HuH-7.5 (cell line): ENCODE data around the gene SCYL1.
"Not testable (repeated sequence)": the region's sequence is repeated elsewhere in the genome, so short reads cannot be mapped to it uniquely, and the experiment has no call there.

Experiments
- DNase-seq: peaks from one replicate; pipeline ENCODE4 v3.0.0; 2011; ENCODE audit warnings: low spot score

The SCYL1 gene

GRCh38 chr11:65506290-65506771, 18.6 kb upstream of the SCYL1 start:
- DNase-seq, result no peak

DNA sequence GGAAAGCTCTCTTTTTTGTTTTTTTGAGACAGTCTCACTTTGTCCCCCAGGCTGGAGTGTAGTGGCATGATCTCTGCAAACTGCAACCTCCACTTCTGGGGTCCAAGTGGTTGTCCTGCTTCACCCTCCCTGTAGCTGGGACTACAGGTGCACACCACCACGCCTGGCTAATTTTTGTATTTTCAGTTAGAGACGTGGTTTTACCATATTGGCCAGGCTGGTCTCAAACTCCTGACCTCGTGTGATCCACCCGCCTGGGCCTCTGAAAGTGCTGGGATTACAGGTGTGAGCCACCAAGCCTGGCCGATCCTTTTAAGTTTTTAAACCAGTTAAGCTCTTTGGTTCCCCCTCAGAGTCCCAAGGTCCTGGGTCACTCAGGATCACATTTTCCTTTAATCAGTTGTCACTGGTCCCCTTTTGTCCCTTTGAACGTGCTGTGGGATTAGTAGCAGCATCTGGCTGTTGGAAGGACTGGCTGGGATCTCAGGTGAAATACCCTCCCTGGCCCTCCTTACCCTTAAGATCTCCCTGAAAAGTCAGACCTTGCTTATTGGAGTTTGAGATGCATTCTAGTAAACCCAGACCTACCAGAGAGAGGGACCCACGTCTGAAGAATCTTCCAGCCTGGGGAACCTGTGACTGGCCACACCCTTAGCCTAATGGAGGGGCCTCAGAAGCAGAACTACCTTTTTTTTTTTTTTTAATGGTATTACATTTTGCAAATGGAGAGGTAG, 17.9 kb upstream of the SCYL1 start:
- DNase-seq, result no peak

DNA sequence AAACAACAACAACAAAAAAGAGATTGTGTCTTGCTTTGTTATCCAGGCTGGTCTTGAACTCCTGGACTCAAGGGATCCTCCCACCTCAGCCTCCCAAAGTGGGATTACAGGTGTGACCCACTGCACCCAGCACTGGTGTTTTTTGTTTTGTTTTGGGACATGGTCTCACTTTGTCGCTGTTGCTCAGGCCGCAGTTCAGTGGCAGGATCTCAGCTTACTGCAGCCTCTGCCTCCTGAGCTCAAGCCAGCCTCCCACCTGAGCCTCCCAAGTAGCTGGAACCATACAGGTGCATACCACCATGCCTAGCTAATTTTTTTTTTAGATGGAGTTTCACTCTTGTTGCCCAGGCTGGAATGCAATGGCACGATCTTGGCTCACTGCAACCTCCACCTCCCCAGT, 12.6 kb upstream of the SCYL1 start:
- DNase-seq, result not testable (repeated sequence)

DNA sequence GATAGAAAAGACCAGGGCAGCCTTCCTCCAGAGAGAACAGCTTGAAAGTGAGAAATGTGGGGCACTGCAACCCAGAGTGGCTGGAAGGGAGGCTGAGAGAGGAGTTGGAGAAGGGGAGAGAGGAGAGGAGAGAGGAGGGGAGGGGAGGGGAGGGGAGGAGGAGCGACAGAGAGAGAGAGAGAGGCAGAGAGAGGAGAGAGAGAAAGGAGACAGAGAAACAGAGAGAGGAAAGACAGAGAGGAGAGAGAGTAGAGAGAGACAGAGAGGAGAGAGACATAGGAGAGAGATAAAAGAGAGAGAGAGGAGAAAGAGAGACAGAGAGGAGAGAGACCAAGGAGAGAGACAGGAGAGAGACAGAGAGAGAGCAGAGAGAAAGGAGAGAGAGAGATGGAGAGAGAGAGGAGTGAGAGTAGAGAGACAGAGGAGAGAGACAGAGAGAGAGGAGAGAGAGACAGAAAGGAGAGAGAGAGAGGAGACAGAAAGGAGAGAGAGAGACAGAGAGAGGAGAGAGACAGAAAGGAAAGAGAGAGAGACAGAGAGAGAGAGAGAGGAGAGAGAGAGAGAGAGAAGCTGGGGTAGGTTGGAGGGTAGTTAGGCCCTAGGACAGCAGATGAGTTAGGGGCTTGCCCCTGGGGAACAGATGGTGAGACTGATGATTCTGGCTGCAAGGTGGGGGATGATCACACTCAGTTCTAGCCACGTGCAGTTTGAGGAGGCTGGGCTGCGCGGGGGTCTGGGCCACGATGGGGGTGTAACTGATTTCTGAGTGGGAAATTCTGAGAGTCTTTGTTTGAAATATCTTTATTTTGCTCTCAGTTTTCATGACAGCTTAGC, 8.5 kb upstream of the SCYL1 start:
- no peak for DNase-seq

DNA sequence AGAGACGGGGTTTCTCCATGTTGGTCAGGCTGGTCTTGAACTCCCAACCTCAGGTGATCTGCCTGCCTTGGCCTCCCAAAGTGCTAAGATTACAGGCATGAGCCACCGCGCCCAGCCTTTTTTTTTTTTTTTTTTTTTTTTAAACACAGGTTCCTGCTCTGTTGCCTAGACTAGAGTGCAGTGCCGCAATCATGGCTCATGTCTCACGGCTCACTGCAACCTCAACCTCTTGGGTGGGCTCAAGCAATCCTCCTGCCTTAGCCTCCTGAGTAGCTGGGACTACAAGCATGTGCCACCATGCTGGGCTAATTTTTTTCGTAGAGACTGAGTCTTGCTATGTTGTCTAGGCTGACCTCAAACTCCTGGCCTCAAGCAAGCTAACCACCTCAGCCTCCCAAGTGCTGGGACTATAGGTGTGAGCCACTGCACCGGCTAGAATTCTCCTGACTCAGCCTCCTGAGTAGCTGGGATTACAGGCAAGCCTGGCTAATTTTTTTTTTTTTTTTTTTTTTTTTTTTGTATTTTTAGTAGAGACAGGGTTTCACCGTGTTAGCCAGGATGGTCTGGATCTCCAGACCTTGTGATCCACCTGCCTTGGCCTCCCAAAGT, 5.8 kb upstream of the SCYL1 start:
- not testable (repeated sequence) for DNase-seq

DNA sequence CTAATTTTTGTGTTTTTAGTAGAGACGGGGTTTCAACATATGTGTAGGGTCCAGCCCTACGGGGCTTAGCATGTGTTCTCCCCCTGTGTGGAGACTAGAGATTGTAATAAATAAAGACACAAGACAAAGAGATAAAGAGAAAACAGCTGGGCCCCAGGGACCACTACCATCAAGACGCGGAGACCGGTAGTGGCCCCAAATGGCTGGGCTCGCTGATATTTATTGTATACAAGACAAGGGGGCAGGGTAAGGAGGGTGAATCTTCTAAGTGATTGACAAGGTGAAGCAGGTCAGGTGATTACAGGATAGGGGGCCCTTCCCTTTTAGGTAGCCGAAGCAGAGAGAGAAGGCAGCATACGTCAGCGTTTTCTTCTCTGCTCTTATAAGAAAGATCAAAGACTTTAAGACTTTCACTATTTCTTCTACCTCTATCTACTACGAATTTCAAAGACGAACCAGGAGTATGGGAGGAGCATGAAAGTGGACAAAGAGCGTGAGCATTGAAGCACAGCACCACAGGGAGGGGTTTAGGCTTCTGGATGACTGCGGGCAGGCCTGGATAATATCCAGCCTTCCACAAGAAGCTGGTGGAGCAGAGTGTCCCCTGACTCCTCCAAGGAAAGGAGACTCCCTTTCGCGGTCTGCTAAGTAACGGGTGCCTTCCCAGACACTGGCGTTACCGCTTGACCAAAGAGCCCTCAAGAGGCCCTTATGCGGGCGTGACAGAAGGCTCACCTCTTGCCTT, 2.9 kb upstream of the SCYL1 start:
- DNase-seq, result not testable (repeated sequence)

DNA sequence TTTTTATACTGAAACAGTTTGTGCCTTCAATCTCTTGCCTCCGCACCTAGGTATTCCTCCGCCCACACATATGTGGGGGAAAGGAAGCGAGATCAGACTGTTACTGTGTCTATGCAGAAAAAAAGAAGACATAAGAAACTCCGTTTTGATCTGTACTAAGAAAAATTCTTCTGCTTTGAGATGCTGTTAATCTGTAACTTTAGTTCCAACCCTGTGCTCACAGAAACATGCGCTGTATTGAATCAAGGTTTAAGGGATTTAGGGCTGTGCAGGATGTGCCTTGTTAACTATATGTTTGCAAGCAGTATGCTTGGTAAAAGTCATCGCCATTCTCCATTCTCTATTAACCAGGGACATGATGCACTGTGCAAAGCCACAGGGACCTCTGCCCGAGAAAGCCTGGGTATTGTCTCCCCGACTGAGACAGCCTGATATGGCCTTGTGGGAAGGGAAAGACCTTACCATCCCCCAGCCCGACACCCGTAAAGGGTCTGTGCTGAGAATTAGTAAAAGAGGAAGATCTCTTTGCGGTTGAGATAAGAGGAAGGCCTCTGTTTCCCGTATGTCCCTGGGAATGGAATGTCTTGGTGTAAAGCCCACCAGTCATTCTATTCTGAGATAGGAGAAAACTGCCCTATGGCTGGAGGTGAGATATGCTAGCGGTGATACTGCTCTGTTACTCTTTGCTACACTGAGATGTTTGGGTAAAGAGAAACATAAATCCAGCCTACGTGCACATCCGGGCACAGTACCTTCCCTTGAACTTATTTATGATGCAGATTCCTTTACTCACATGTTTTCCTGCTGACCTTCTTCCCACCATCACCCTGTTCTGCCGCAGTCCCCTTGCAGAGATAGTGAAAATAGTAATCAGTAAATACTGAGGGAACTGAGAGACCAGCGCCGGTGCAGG, 1.9 kb upstream of the SCYL1 start:
- DNase-seq, result not testable (repeated sequence)

DNA sequence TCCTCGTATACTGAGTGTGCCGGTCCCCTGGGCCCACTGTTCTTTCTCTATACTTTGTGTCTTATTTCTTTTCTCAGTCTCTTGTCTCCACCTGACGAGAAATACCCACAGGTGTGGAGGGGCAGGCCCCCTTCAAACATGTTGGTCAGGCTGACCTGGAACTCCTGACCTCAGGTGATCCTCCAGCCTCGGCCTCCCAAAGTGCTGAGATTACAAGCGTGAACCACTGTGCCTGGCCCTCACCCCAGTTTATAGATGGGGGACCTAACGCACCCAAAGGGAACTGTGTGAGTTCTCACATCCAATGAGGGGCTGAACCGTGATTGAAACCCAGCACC, 1.3 kb upstream of the SCYL1 start:
- not testable (repeated sequence) for DNase-seq

GRCh38 chr11:65524014-65524740, 706 bp upstream of the SCYL1 start:
- no peak for DNase-seq

- DNase-seq, result no peak
Measured at GRCh38 chr11:65525546-65526480, 930 bp downstream of the SCYL1 start.

DNA sequence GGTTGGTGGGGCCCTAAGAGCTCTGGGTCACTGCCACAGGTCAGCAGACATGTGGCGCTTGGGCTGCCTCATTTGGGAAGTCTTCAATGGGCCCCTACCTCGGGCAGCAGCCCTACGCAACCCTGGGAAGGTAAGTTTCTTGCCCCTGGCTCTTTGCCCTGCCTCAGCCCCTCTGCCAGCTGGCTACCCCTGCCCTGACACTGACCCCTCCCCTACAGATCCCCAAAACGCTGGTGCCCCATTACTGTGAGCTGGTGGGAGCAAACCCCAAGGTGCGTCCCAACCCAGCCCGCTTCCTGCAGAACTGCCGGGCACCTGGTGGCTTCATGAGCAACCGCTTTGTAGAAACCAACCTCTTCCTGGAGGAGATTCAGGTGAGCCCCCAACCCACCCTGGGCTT, 1.9 kb downstream of the SCYL1 start:
- DNase-seq, result no peak

GRCh38 chr11:65528819-65529350, 4.0 kb downstream of the SCYL1 start:
- no peak for DNase-seq

GRCh38 chr11:65529475-65530156, 4.7 kb downstream of the SCYL1 start:
- no peak for DNase-seq

DNA sequence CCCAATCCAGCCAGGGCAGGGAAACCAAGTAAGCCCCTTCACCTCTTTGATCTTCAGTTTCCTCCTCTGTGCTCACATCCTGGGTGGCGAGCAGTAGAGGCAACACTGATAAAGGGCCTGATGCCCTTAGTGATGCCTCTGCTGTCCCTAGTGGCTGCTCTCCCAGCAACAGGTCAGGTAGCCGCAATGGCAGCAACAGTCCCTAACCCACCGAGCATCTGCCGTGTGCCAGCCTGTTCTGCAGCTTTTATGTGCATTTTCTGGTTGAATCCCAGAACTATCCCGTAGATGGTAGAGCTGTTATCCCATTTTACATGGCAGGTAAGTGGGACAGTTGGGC, 5.2 kb downstream of the SCYL1 start:
- DNase-seq, result no peak

DNA sequence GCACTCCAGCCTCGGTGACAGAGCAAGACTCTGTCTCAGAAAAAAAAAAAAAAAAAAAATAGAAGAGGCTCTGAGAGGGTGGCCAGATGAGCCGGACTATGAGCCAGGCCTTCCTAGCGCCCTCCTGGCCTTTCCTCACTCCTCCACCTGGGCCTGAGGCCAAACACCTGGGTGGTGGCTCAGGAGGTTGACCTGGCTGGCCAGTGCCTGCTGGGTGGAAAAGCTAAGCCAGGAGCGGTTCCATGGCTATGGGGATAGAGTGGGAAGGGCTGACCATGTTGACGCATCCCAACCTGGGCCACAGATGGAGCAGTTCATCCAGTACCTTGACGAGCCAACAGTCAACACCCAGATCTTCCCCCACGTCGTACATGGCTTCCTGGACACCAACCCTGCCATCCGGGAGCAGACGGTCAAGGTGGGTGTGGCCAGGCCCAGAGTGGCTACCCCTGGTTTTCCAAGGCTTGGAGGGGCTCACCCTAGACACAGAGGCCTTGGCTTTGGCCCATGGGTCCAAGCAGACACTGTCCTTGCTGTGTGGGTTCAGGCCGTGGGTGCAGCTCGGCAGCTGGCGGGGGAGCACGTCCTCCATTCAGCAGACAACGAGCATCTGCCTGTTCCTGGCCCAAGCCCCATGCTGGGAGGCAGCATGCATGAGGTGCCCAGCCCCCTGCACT, 7.6 kb downstream of the SCYL1 start:
- no peak for DNase-seq

DNA sequence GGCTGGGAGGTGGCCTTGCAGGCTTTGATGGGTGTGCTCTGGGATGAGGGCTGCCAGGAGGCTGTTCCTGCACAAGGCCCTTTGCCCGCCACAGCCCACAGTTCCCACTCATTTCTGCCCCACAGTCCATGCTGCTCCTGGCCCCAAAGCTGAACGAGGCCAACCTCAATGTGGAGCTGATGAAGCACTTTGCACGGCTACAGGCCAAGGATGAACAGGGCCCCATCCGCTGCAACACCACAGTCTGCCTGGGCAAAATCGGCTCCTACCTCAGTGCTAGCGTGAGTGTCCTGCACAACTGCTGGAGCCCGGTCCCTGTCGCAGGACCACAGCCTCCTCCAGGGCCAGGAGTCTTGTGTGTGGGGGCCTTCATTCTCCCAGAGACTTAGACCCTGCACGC, 10.2 kb downstream of the SCYL1 start:
- DNase-seq, result no peak

DNA sequence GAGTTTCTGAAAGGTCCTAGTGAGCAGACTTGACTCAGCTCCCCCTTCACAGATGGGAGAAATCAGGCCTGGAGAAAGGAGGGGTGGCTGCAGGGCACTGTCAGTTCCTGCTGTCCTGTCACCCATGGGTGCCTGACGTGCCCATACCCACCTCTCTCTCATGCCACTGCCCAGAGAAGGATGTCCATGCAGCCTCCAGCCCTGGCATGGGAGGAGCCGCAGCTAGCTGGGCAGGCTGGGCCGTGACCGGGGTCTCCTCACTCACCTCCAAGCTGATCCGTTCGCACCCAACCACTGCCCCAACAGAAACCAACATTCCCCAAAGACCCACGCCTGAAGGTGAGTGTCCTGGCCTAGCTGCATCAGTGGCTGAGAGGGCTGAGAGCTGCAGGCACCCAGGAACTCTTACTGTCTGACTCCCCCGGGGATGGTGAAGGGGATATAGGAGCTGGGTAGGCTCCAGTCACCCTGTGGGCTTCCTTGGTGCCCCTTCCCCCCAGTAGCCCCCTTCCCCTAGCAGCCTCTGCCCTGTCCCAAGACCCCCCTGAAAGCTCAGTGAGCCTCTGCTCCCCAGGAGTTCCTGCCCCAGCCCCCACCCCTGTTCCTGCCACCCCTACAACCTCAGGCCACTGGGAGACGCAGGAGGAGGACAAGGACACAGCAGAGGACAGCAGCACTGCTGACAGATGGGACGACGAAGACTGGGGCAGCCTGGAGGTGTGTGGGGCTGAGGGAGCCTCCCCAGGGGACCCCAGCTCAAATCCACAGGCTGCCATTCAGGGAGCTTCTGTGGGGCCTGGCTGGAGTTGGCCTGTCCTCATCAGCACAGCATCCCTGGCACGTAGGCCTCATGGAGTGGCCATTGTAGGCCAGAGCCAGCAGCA, 11.8 kb downstream of the SCYL1 start:
- no peak for DNase-seq
